Body of pancreas (tissue), 4 donors: ENCODE results near the gene SEC61G.

ENCODE experiments used
- POLR2A ChIP-seq, 3 donors: fragments of 450-650 bp; IDR thresholded peaks; one replicate each; pipeline ENCODE4 v1.6.1; 2016; ENCODE audit warnings: antibody characterized with exemption in 3 of 3, mild to moderate bottlenecking in 2 of 3
- TF ChIP-seq, protein P1 (sequence below), 7 experiments: fragments of 450-650 bp in 4 of 7; fragments of 200-600 bp in 3 of 7; sonication (generic) in 3 of 7; IDR thresholded peaks; one replicate each; pipeline ENCODE4 v1.5.1; 2016 to 2019; ENCODE audit warnings: antibody characterized with exemption in 7 of 7

DNA sequence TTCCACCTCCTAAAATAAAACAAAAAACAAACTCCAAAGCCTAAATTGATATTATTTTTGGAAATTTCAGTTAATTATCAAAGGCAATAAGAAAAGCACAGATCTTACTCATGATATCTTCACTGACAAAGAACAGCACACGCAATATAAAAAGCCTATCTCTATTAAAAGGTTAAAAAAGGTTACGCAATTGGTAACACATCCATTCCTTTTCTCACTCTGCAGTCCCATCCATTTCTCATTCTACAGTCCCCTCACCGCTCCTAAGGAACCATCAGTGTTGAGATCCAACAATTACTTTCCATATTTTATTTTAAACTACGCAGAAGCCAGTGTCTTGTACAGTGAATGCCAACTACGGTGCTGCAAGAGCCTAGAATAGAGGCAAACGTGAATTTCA, 1.3 kb downstream of the SEC61G start:
- TF ChIP-seq POLR2A (IDR thresholded peaks at IDR 0.05): peak in 2 of 3 donors; percentile 17 to 42
- TF ChIP-seq, protein P1, sequence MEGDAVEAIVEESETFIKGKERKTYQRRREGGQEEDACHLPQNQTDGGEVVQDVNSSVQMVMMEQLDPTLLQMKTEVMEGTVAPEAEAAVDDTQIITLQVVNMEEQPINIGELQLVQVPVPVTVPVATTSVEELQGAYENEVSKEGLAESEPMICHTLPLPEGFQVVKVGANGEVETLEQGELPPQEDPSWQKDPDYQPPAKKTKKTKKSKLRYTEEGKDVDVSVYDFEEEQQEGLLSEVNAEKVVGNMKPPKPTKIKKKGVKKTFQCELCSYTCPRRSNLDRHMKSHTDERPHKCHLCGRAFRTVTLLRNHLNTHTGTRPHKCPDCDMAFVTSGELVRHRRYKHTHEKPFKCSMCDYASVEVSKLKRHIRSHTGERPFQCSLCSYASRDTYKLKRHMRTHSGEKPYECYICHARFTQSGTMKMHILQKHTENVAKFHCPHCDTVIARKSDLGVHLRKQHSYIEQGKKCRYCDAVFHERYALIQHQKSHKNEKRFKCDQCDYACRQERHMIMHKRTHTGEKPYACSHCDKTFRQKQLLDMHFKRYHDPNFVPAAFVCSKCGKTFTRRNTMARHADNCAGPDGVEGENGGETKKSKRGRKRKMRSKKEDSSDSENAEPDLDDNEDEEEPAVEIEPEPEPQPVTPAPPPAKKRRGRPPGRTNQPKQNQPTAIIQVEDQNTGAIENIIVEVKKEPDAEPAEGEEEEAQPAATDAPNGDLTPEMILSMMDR (IDR thresholded peaks at IDR 0.05): no peak
